ENCODE measurements around the gene TRIM66.

Gene TRIM66

DNA sequence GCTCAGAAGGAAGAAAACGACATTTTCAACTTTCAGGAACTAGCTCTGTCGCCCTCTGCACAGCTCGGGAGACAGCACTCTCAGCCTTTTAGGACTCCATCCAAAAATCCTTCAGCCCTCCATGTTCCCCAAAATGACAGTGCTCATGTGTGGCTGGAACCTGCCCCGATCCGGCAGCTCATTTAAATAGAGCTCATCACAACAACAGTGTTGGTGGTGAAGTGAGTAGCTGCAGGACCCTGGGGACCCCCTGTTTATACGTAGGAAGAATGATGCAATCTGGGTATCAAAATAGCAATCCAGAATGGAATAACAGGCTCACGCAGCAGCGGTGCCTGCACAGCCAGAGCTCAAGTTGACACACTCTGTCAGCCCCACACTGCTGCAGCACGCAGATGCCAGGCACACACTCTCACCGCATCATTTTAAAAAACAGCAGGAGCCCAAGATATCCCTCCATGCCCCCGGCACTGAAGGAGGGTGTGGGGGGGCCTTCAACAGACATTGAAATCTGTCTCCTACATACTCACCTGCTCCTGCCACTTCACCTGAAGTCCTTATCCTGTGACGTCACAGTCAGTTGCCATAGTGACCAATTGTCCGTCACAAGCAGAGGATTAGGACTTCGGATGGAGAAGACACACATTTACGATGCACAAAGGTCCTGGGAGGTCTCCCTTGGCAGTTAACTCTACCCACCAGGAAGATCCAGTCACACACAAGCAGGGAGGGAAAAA lies 24.0 kb downstream of the TRIM66 start:
- no peaks in the 10 kb centered on the region for H3K79me2 ChIP-seq (ENCODE audit: insufficient read depth, low read length)
- H3K27me3 ChIP-seq (ENCODE audit: insufficient read depth, low read length, poor library complexity, severe bottlenecking): no peaks in the 10 kb centered on the region
- H3K4me2 ChIP-seq (ENCODE audit: low read depth, low read length, poor library complexity, severe bottlenecking): no peak overlapping the region
- TF ChIP-seq EZH2phosphoT487 (IDR thresholded peaks at IDR 0.05; ENCODE audit: borderline replicate concordance): no peak
- TF ChIP-seq, protein P1, sequence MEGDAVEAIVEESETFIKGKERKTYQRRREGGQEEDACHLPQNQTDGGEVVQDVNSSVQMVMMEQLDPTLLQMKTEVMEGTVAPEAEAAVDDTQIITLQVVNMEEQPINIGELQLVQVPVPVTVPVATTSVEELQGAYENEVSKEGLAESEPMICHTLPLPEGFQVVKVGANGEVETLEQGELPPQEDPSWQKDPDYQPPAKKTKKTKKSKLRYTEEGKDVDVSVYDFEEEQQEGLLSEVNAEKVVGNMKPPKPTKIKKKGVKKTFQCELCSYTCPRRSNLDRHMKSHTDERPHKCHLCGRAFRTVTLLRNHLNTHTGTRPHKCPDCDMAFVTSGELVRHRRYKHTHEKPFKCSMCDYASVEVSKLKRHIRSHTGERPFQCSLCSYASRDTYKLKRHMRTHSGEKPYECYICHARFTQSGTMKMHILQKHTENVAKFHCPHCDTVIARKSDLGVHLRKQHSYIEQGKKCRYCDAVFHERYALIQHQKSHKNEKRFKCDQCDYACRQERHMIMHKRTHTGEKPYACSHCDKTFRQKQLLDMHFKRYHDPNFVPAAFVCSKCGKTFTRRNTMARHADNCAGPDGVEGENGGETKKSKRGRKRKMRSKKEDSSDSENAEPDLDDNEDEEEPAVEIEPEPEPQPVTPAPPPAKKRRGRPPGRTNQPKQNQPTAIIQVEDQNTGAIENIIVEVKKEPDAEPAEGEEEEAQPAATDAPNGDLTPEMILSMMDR (conservative IDR thresholded peaks at IDR 0.05; ENCODE audit: low read length): no peak
- H3K9ac ChIP-seq (ENCODE audit: low read depth, low read length, poor library complexity, severe bottlenecking): no peak overlapping the region
- H3K4me1 ChIP-seq (ENCODE audit: insufficient read depth, low read length, poor library complexity, severe bottlenecking): no peaks in the 10 kb centered on the region
- H2AFZ ChIP-seq (ENCODE audit: low read length): no peak overlapping the region
- H3K9me2 ChIP-seq (replicated peaks; ENCODE audit: low read depth, low read length): no peaks in the 10 kb centered on the region
- H3K36me3 ChIP-seq (ENCODE audit: insufficient read depth, low read length): no peaks in the 10 kb centered on the region
- no peaks in the 10 kb centered on the region for H3F3A ChIP-seq (ENCODE audit: low read depth)
- H4K20me1 ChIP-seq (ENCODE audit: insufficient read depth, low read length, poor library complexity, severe bottlenecking): no peaks in the 10 kb centered on the region
- no peak overlapping the region for H3K4me3 ChIP-seq (ENCODE audit: low read length, poor library complexity, severe bottlenecking)
- H3K9me3 ChIP-seq (ENCODE audit: insufficient read depth, low read depth, low read length): no peaks in the 10 kb centered on the region

DNA sequence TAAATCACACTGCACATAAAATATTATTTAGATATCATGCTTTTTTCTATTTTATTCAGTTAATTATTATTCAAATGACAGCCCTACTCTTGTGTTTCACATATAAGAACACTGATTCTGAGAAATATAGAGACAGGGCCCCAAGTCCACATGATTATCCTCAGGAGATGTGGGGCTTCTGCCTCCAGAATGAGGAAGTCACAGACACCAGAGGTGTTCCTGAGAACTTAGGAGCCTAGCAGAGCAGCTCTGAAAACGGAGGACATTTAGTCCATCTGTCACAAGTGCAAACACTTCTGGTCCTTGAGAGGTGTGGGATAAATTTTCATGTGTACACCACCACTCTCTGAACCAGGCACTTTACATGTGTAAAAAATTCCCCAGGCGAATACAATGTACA lies 26.2 kb downstream of the TRIM66 start:
- Histone ChIP-seq H3K36me3 (ENCODE audit: insufficient read depth, low read length) (no peaks in the 10 kb centered on the region), H3F3A (ENCODE audit: low read depth) (no peaks in the 10 kb centered on the region), H3K9ac (ENCODE audit: low read depth, low read length, poor library complexity, severe bottlenecking) (no peak overlapping the region), H3K9me3 (ENCODE audit: insufficient read depth, low read depth, low read length) (no peaks in the 10 kb centered on the region), H3K27me3 (ENCODE audit: insufficient read depth, low read length, poor library complexity, severe bottlenecking) (no peaks in the 10 kb centered on the region), H3K79me2 (ENCODE audit: insufficient read depth, low read length) (no peaks in the 10 kb centered on the region), H3K4me2 (ENCODE audit: low read depth, low read length, poor library complexity, severe bottlenecking) (no peak overlapping the region), H3K4me1 (ENCODE audit: insufficient read depth, low read length, poor library complexity, severe bottlenecking) (no peaks in the 10 kb centered on the region), H2AFZ (ENCODE audit: low read length) (no peak overlapping the region), H3K9me2 (replicated peaks; ENCODE audit: low read depth, low read length) (no peaks in the 10 kb centered on the region), H4K20me1 (ENCODE audit: insufficient read depth, low read length, poor library complexity, severe bottlenecking) (no peaks in the 10 kb centered on the region), H3K4me3 (ENCODE audit: low read length, poor library complexity, severe bottlenecking) (no peak overlapping the region)
- no peak for TF ChIP-seq EZH2phosphoT487 (IDR thresholded peaks at IDR 0.05; ENCODE audit: borderline replicate concordance)
- TF ChIP-seq, protein P1 (conservative IDR thresholded peaks at IDR 0.05; ENCODE audit: low read length): no peak

DNA sequence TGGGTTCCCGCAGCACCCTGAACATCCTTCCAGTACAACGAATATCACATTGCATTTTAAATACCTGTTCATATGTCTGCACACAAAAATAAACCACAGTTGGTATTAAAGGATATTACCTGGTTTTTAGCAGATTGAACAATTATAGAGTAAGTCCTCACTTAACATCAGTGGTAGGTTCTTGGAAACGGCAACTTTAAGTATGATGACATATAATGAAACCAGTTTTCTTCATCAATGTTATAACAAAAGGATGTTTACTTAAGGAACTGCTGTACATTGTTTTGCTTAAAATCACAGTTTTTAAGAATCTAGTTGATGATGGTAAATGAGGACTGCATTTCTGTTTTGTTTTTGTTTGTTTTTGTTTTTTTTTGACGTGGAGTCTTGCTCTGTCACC lies 28.0 kb downstream of the TRIM66 start:
- H3F3A ChIP-seq (ENCODE audit: low read depth): no peaks in the 10 kb centered on the region
- no peaks in the 10 kb centered on the region for H3K4me1 ChIP-seq (ENCODE audit: insufficient read depth, low read length, poor library complexity, severe bottlenecking)
- no peak for TF ChIP-seq EZH2phosphoT487 (IDR thresholded peaks at IDR 0.05; ENCODE audit: borderline replicate concordance)
- H3K4me3 ChIP-seq (ENCODE audit: low read length, poor library complexity, severe bottlenecking): no peak overlapping the region
- no peaks in the 10 kb centered on the region for H3K36me3 ChIP-seq (ENCODE audit: insufficient read depth, low read length)
- H3K9ac ChIP-seq (ENCODE audit: low read depth, low read length, poor library complexity, severe bottlenecking): no peak overlapping the region
- no peaks in the 10 kb centered on the region for H3K79me2 ChIP-seq (ENCODE audit: insufficient read depth, low read length)
- no peaks in the 10 kb centered on the region for H4K20me1 ChIP-seq (ENCODE audit: insufficient read depth, low read length, poor library complexity, severe bottlenecking)
- H3K9me3 ChIP-seq (ENCODE audit: insufficient read depth, low read depth, low read length): no peaks in the 10 kb centered on the region
- no peak overlapping the region for H3K4me2 ChIP-seq (ENCODE audit: low read depth, low read length, poor library complexity, severe bottlenecking)
- H2AFZ ChIP-seq (ENCODE audit: low read length): no peak overlapping the region
- no peaks in the 10 kb centered on the region for H3K9me2 ChIP-seq (replicated peaks; ENCODE audit: low read depth, low read length)
- H3K27me3 ChIP-seq (ENCODE audit: insufficient read depth, low read length, poor library complexity, severe bottlenecking): no peaks in the 10 kb centered on the region

DNA sequence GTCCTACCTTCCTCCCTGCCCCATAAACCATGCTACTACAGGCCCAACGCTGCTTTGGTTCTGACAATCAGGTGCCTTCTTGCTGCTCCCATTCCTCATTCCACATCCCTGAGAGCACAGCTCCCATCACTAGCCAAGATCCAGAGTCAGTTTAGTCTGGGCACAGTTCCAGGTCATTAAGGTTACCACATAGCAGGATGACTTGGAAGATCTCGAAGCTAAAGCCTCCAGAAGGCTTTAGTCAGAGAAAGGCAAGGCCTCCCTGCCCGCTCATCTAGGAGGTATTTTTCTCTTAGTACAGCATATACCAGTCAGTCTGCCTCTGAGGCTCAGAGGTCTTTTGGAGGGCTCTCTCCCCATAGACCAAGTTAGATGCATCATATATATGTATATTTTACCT lies 30.3 kb downstream of the TRIM66 start:
- Histone ChIP-seq H3K9me3 (ENCODE audit: insufficient read depth, low read depth, low read length) (no peaks in the 10 kb centered on the region), H3F3A (ENCODE audit: low read depth) (no peaks in the 10 kb centered on the region), H3K79me2 (ENCODE audit: insufficient read depth, low read length) (no peaks in the 10 kb centered on the region), H3K27me3 (ENCODE audit: insufficient read depth, low read length, poor library complexity, severe bottlenecking) (no peaks in the 10 kb centered on the region), H3K9me2 (replicated peaks; ENCODE audit: low read depth, low read length) (no peaks in the 10 kb centered on the region), H3K4me2 (ENCODE audit: low read depth, low read length, poor library complexity, severe bottlenecking) (no peak overlapping the region), H2AFZ (ENCODE audit: low read length) (no peak overlapping the region), H4K20me1 (ENCODE audit: insufficient read depth, low read length, poor library complexity, severe bottlenecking) (no peaks in the 10 kb centered on the region), H3K4me3 (ENCODE audit: low read length, poor library complexity, severe bottlenecking) (no peak overlapping the region), H3K4me1 (ENCODE audit: insufficient read depth, low read length, poor library complexity, severe bottlenecking) (peaks cover 9% of the 10 kb centered on the region), H3K36me3 (ENCODE audit: insufficient read depth, low read length) (peaks cover 6% of the 10 kb centered on the region; the same call in 1 of the 2 replicates), H3K9ac (ENCODE audit: low read depth, low read length, poor library complexity, severe bottlenecking) (no peak overlapping the region)
- TF ChIP-seq, protein P1 (conservative IDR thresholded peaks at IDR 0.05; ENCODE audit: low read length): no peak
- TF ChIP-seq EZH2phosphoT487 (IDR thresholded peaks at IDR 0.05; ENCODE audit: borderline replicate concordance): no peak

Data from Loucy (cell line).